SU-DHL-6 (cell line): Measurements from ENCODE around the gene ARL15.

Source experiments
- H2AFZ ChIP-seq: fragments of 200-600 bp; sonication (generic); 2 replicates; pipeline ENCODE4 v1.6.1; 2014; ENCODE audit warnings: low read depth, mild to moderate bottlenecking, moderate library complexity, mixed read lengths, antibody characterized with exemption, low read length; ENCODE audit not compliant: severe bottlenecking
- H3F3A ChIP-seq: fragments of 200-600 bp; shearing (Covaris generic); 2 replicates; pipeline ENCODE4 v1.6.0; 2016; ENCODE audit warnings: antibody characterized with exemption, mild to moderate bottlenecking; ENCODE audit not compliant: insufficient read depth
- H3K27ac ChIP-seq: fragments of 200-600 bp; sonication (generic); 2 replicates; pipeline ENCODE4 v1.5.1; 2016; ENCODE audit warnings: low read depth, mild to moderate bottlenecking, low read length, moderate library complexity, mixed read lengths
- H3K27me3 ChIP-seq: fragments of 200-600 bp; sonication (generic), shearing (Covaris generic); 2 replicates; pipeline ENCODE4 v1.6.0; 2014; ENCODE audit warnings: mild to moderate bottlenecking, low read length
- H3K36me3 ChIP-seq: fragments of 200-600 bp; sonication (generic); 2 replicates; pipeline ENCODE4 v1.6.1; 2014; ENCODE audit warnings: mild to moderate bottlenecking, low read length, mixed read lengths
- H3K4me2 ChIP-seq: fragments of 300-600, 200-600 bp; shearing (Covaris generic), sonication (generic); 2 replicates; pipeline ENCODE4 v1.6.0; 2014; ENCODE audit warnings: low read length, low read depth, mild to moderate bottlenecking; ENCODE audit not compliant: poor library complexity, severe bottlenecking
- H3K4me3 ChIP-seq: fragments of 200-600 bp; sonication (generic); 2 replicates; pipeline ENCODE4 v1.5.1; 2014; ENCODE audit warnings: antibody characterized with exemption, low read length, mild to moderate bottlenecking, mixed read lengths; ENCODE audit not compliant: insufficient read depth, poor library complexity, severe bottlenecking
- H3K79me2 ChIP-seq: fragments of 200-600 bp; sonication (generic); 2 replicates; pipeline ENCODE4 v1.6.1; 2014; ENCODE audit warnings: mild to moderate bottlenecking, low read length, moderate library complexity; ENCODE audit not compliant: insufficient read depth
- H3K9ac ChIP-seq: fragments of 200-600 bp; sonication (generic); 2 replicates; pipeline ENCODE4 v1.7.0; 2014; ENCODE audit warnings: mild to moderate bottlenecking, low read length
- H3K9me2 ChIP-seq: fragments of 200-600 bp; sonication (generic); replicated peaks from 2 replicates; pipeline ENCODE4 v1.6.1; 2014; ENCODE audit warnings: low read length; ENCODE audit not compliant: insufficient read depth
- H3K9me3 ChIP-seq: fragments of 200-600 bp; sonication (generic); 2 replicates; pipeline ENCODE4 v1.6.1; 2014; ENCODE audit warnings: low read length, mixed read lengths; ENCODE audit not compliant: insufficient read depth
- H4K20me1 ChIP-seq: fragments of 200-600 bp; sonication (generic); 2 replicates; pipeline ENCODE4 v1.6.1; 2014; ENCODE audit warnings: low read depth, mild to moderate bottlenecking, antibody characterized with exemption, low read length, moderate library complexity, mixed read lengths
- EZH2phosphoT487 ChIP-seq: fragments of 200-600 bp; sonication (generic), shearing (Covaris generic); conservative IDR thresholded peaks from 2 replicates; pipeline ENCODE4 v1.6.1; 2018; ENCODE audit warnings: mild to moderate bottlenecking, antibody characterized with exemption, low read length, moderate library complexity, mixed read lengths
- TF ChIP-seq, protein P1 (sequence below): fragments of 200-600 bp; sonication (generic); IDR thresholded peaks from one replicate; pipeline ENCODE4 v1.5.1; 2017; ENCODE audit warnings: antibody characterized with exemption, mild to moderate bottlenecking, low read length, moderate library complexity; ENCODE audit not compliant: insufficient read depth, poor library complexity, severe bottlenecking

Gene ARL15

DNA sequence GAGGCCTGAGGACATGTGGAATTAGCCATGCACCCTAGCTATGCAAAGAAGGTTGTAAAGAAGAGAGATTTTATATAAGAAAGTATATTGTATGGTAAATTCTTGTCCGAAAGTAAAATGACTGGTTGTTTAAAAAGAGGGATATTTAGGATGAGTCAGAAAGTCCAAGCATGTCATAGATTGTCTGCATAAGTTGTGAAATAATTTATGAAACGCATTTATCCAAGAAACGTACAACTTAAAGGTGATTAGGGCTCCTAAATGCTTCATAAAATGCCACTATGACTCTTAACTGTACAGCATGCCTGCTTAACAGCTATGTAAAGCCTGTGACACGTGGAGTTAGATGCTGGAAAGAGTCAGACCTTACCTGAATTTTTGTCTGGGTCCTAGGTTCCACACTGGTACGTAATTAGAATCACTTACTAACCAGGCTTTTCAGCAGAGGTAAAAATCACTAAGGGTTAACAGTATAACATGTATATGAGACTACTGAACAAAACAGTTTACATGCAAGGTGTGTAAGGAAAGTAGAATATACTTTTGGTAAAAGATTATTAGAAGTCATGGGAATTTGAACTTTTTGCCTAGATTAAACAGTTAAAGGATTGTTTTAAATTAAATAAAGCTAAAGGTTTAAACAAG is 37.0 kb upstream of the ARL15 start:
- Histone ChIP-seq H2AFZ (no peak overlapping the region), H3K9me2 (no peaks in the 10 kb centered on the region), H3K4me2 (no peak overlapping the region), H3K9me3 (peaks cover 5% of the 10 kb centered on the region; the same call in 1 of the 2 replicates), H4K20me1 (no peaks in the 10 kb centered on the region), H3K27ac (no peak overlapping the region), H3K79me2 (no peaks in the 10 kb centered on the region), H3K9ac (no peak overlapping the region), H3K27me3 (no peaks in the 10 kb centered on the region), H3F3A (no peaks in the 10 kb centered on the region), H3K4me3 (no peak overlapping the region), H3K36me3 (no peaks in the 10 kb centered on the region)
- TF ChIP-seq, protein P1, sequence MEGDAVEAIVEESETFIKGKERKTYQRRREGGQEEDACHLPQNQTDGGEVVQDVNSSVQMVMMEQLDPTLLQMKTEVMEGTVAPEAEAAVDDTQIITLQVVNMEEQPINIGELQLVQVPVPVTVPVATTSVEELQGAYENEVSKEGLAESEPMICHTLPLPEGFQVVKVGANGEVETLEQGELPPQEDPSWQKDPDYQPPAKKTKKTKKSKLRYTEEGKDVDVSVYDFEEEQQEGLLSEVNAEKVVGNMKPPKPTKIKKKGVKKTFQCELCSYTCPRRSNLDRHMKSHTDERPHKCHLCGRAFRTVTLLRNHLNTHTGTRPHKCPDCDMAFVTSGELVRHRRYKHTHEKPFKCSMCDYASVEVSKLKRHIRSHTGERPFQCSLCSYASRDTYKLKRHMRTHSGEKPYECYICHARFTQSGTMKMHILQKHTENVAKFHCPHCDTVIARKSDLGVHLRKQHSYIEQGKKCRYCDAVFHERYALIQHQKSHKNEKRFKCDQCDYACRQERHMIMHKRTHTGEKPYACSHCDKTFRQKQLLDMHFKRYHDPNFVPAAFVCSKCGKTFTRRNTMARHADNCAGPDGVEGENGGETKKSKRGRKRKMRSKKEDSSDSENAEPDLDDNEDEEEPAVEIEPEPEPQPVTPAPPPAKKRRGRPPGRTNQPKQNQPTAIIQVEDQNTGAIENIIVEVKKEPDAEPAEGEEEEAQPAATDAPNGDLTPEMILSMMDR = no peak
- no peak for TF ChIP-seq EZH2phosphoT487

DNA sequence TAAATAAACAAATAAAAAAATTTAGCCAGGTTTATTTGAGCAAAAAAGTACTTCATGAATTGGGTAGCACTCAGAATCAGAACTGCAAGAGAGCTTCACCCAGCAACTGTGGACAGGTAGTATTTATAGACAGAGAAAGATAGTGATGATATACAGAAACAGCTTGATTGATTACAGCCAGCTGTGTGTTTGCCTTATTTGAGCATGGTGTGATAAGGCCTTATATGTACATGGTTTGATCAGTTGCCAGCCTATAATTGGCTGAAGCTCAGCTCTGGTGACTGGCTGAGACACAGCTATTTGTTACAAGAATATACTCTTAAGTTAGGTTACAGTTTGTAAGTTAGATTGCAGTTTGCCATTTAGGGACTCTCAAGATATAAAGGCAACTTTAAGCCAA is 34.3 kb upstream of the ARL15 start:
- no peak overlapping the region for H3K27ac ChIP-seq
- no peaks in the 10 kb centered on the region for H3K9me2 ChIP-seq
- H3K27me3 ChIP-seq = no peaks in the 10 kb centered on the region
- no peaks in the 10 kb centered on the region for H3K36me3 ChIP-seq
- no peaks in the 10 kb centered on the region for H3F3A ChIP-seq
- H3K9me3 ChIP-seq = peaks cover 5% of the 10 kb centered on the region; the same call in 1 of the 2 replicates
- TF ChIP-seq, protein P1 = no peak
- no peak for TF ChIP-seq EZH2phosphoT487
- no peak overlapping the region for H3K4me2 ChIP-seq
- H3K9ac ChIP-seq = no peak overlapping the region
- no peak overlapping the region for H2AFZ ChIP-seq
- no peaks in the 10 kb centered on the region for H4K20me1 ChIP-seq
- no peaks in the 10 kb centered on the region for H3K79me2 ChIP-seq
- no peak overlapping the region for H3K4me3 ChIP-seq

DNA sequence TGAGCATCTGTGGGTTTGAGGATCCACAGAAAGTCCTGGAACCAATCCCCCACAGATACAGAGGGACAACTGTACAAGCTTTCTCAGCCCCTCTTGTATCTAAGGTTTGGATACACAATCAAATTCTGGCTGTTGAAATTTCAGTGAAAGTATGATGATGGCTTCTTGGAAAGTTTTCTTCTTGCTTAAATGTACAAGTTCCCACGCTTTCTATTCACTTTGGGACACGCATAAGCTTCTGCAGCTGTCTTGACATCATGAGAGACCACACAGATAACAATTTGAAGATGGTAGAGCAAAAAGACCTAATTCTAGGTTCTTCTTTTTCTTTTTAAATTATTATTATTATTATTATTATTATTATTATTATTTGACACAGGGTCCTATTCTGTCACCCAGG is 31.6 kb upstream of the ARL15 start:
- TF ChIP-seq, protein P1 = no peak
- TF ChIP-seq EZH2phosphoT487 = no peak
- no peaks in the 10 kb centered on the region for H3K36me3 ChIP-seq
- no peaks in the 10 kb centered on the region for H4K20me1 ChIP-seq
- peaks cover 5% of the 10 kb centered on the region; the same call in 1 of the 2 replicates for H3K9me3 ChIP-seq
- H2AFZ ChIP-seq = no peak overlapping the region
- H3K4me2 ChIP-seq = no peak overlapping the region
- no peaks in the 10 kb centered on the region for H3K27me3 ChIP-seq
- no peak overlapping the region for H3K27ac ChIP-seq
- H3F3A ChIP-seq = no peaks in the 10 kb centered on the region
- H3K9me2 ChIP-seq = no peaks in the 10 kb centered on the region
- H3K79me2 ChIP-seq = no peaks in the 10 kb centered on the region
- no peak overlapping the region for H3K9ac ChIP-seq
- no peak overlapping the region for H3K4me3 ChIP-seq
